SK-N-MC (cell line): ENCODE results near the gene TAF11L5.
"Not testable (repeated sequence)": the region's sequence is repeated elsewhere in the genome, so short reads cannot be mapped to it uniquely, and the experiment has no call there.

Experiments
- EZH2 ChIP-seq: fragments of 200-600 bp; sonication (generic); IDR thresholded peaks from one replicate; pipeline ENCODE4 v1.6.1; 2017; ENCODE audit warnings: antibody characterized with exemption
- FOXP2 ChIP-seq: optimal IDR thresholded peaks from 2 replicates; pipeline ENCODE3; 2011; ENCODE audit warnings: mild to moderate bottlenecking, moderate library complexity; ENCODE audit not compliant: insufficient read depth; ENCODE audit errors: extremely low read length, control extremely low read depth

GRCh38 chr5:17524935-17525334 lies at the start of gene TAF11L5:
- not testable (repeated sequence) for TF ChIP-seq EZH2, FOXP2
